ENCODE data around the gene ZDHHC9. TPM values are rescaled to one million over a fixed set of nuclear protein-coding genes. Genes with fewer than 3 reads are reported as not detected.

The ZDHHC9 gene
- total and polyA plus RNA-seq, 4 donors = 17.4 to 74.6 (median 40.6) TPM

DNA sequence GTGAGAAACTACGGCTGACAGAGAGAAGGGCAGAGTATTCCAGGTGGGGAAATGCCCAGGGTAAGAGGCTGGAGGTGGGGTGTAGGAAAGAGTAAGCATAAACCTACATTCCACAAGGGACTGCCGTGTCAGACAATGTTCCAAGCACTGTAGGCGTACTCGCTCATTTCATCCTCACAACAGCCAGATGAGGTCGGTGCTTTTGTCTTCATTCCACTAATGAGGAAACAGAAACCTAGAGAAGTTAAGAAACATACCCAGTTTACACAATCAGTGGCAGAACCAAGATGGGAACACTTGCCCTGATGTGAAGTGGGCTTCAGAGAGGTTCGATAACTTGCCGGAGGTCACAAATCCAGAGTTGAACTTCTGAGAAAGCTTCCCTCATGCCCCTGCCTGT, 59.3 kb downstream of the ZDHHC9 start:
- no peaks in the 10 kb centered on the region for H3K4me1 ChIP-seq (ENCODE audit: control insufficient read depth in 5 of 5, insufficient read depth in 5 of 5, low read length in 5 of 5)
- TF ChIP-seq CTCF (IDR thresholded peaks at IDR 0.05; ENCODE audit: control extremely low read depth, extremely low read depth) = no peak
- H3K9ac ChIP-seq (ENCODE audit: insufficient read depth in 1 of 2, low read length in 2 of 2) = no peak overlapping the region
- no peaks in the 10 kb centered on the region for H3K27me3 ChIP-seq (ENCODE audit: control insufficient read depth in 3 of 3, insufficient read depth in 3 of 3, low read length in 2 of 3)
- ATAC-seq (ENCODE audit: insufficient read depth, low FRiP score) (no peak), DNase-seq (no peak)
- H3K36me3 ChIP-seq (ENCODE audit: control insufficient read depth in 4 of 4, insufficient read depth in 4 of 4, low read length in 4 of 4) = no peaks in the 10 kb centered on the region
- H3K27ac ChIP-seq (ENCODE audit: low read depth in 1 of 2, low read length in 1 of 2) = no peak overlapping the region
- 36 to 79% methylated on average over 7 of the region's 7 CpGs for WGBS, 2 donors
- H3K4me3 ChIP-seq = no peak overlapping the region
- H3K9me3 ChIP-seq (ENCODE audit: control insufficient read depth in 4 of 4, insufficient read depth in 3 of 4, low read length in 3 of 4) = peaks cover 0 to 4% (median 0%) of the 10 kb centered on the region in 4 donors

- no peak overlapping the region for H3K27ac ChIP-seq (ENCODE audit: low read depth in 1 of 2, low read length in 1 of 2)
- H3K4me3 ChIP-seq = no peak overlapping the region
- H3K9ac ChIP-seq (ENCODE audit: insufficient read depth in 1 of 2, low read length in 2 of 2) = no peak overlapping the region
- H3K9me3 ChIP-seq (ENCODE audit: control insufficient read depth in 4 of 4, insufficient read depth in 3 of 4, low read length in 3 of 4) = peaks cover 0 to 4% (median 0%) of the 10 kb centered on the region in 4 donors
- no peak for ATAC-seq (ENCODE audit: insufficient read depth, low FRiP score)
- H3K36me3 ChIP-seq (ENCODE audit: control insufficient read depth in 4 of 4, insufficient read depth in 4 of 4, low read length in 4 of 4) = no peaks in the 10 kb centered on the region
- H3K4me1 ChIP-seq (ENCODE audit: control insufficient read depth in 5 of 5, insufficient read depth in 5 of 5, low read length in 5 of 5) = no peaks in the 10 kb centered on the region
- no peak for TF ChIP-seq CTCF (IDR thresholded peaks at IDR 0.05; ENCODE audit: control extremely low read depth, extremely low read depth)
- no peak for DNase-seq
- no peaks in the 10 kb centered on the region for H3K27me3 ChIP-seq (ENCODE audit: control insufficient read depth in 3 of 3, insufficient read depth in 3 of 3, low read length in 2 of 3)
- WGBS, 2 donors = 79 to 86% methylated on average over 10 to 11 of the region's 11 CpGs
Observed at GRCh38 chrX:129783291-129783713, 60.4 kb downstream of the ZDHHC9 start.

DNA sequence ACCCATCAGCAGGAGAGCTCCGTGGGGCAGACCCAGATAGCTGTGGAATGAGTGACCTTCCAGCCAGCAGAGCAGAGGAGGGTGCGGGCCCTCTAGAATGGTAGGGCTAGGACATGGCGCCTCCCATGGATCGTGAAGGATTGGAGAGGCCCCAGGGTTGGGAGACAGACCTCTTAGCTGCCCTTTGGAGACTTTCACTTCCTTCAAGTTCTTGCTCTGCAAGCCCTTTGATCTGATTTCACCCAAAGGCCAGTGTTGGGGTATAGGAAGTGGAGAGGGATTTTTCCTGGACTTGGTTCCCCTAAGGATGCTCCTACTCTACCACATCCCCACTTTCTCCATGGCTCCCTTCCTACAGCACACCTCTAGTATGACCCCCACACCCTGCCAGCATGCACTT, 61.0 kb downstream of the ZDHHC9 start:
- H3K4me1 ChIP-seq (ENCODE audit: control insufficient read depth in 5 of 5, insufficient read depth in 5 of 5, low read length in 5 of 5) = no peaks in the 10 kb centered on the region
- H3K9me3 ChIP-seq (ENCODE audit: control insufficient read depth in 4 of 4, insufficient read depth in 3 of 4, low read length in 3 of 4) = peaks cover 0 to 4% (median 0%) of the 10 kb centered on the region in 4 donors
- no peak for TF ChIP-seq CTCF (IDR thresholded peaks at IDR 0.05; ENCODE audit: control extremely low read depth, extremely low read depth)
- 68 to 75% methylated on average over 3 to 4 of the region's 4 CpGs for WGBS, 2 donors
- ATAC-seq (ENCODE audit: insufficient read depth, low FRiP score) (no peak), DNase-seq (no peak)
- H3K4me3 ChIP-seq = no peak overlapping the region
- no peak overlapping the region for H3K27ac ChIP-seq (ENCODE audit: low read depth in 1 of 2, low read length in 1 of 2)
- H3K36me3 ChIP-seq (ENCODE audit: control insufficient read depth in 4 of 4, insufficient read depth in 4 of 4, low read length in 4 of 4) = no peaks in the 10 kb centered on the region
- no peak overlapping the region for H3K9ac ChIP-seq (ENCODE audit: insufficient read depth in 1 of 2, low read length in 2 of 2)
- H3K27me3 ChIP-seq (ENCODE audit: control insufficient read depth in 3 of 3, insufficient read depth in 3 of 3, low read length in 2 of 3) = no peaks in the 10 kb centered on the region
